Hematopoietic multipotent progenitor cell treated with erythropoietin and hydrocortisone succinate and interleukin-3 and kit ligand, for 8 days (in vitro differentiated cells): ENCODE measurements around the gene SYP.

Experiments used
- DNase-seq: peaks from one replicate; pipeline ENCODE4 v3.0.0-alpha.2; 2015

Gene SYP

GRCh38 chrX:49199906-49200771 lies at the start of gene SYP:
TSS of gene SYP (minus strand) at chrX:49200193. CDS start at chrX:49200186, 7 bp downstream.
- peak; percentile 86 for DNase-seq

- no peak for DNase-seq
Measured at GRCh38 chrX:49249616-49250015, 49.6 kb upstream of the SYP start.

- no peak for DNase-seq
Measured at GRCh38 chrX:49249071-49249470, 49.1 kb upstream of the SYP start.

GRCh38 chrX:49247916-49248811 lies 48.2 kb upstream of the SYP start:
- no peak for DNase-seq

- DNase-seq: no peak
Measured at GRCh38 chrX:49247346-49247745, 47.4 kb upstream of the SYP start.

- no peak for DNase-seq
Measured at GRCh38 chrX:49246541-49246940, 46.5 kb upstream of the SYP start.

GRCh38 chrX:49244207-49244606 lies 44.2 kb upstream of the SYP start:
- DNase-seq: no peak

- DNase-seq: no peak
Measured at GRCh38 chrX:49243166-49243565, 43.2 kb upstream of the SYP start.

GRCh38 chrX:49242545-49243066 lies 42.6 kb upstream of the SYP start:
- DNase-seq: no peak

GRCh38 chrX:49238735-49239134 lies 38.7 kb upstream of the SYP start:
- no peak for DNase-seq

GRCh38 chrX:49237060-49237459 lies 37.1 kb upstream of the SYP start:
- peak; percentile 1 for DNase-seq

- no peak for DNase-seq
Measured at GRCh38 chrX:49233887-49234555, 34.0 kb upstream of the SYP start.

- DNase-seq: no peak
Measured at GRCh38 chrX:49233176-49233575, 33.2 kb upstream of the SYP start, which contains the start of gene CACNA1F. TSS of gene CACNA1F (minus strand) at chrX:49233340. CDS start at chrX:49233309, 31 bp downstream.

- no peak for DNase-seq
Measured at GRCh38 chrX:49232525-49232924, 32.5 kb upstream of the SYP start.

- DNase-seq: no peak
Measured at GRCh38 chrX:49231333-49232000, 31.5 kb upstream of the SYP start.

GRCh38 chrX:49230500-49231232 lies 30.7 kb upstream of the SYP start:
- peak; percentile 71 for DNase-seq

- DNase-seq: no peak
Measured at GRCh38 chrX:49228185-49228584, 28.2 kb upstream of the SYP start.

- no peak for DNase-seq
Measured at GRCh38 chrX:49227726-49228125, 27.7 kb upstream of the SYP start.

- no peak for DNase-seq
Measured at GRCh38 chrX:49226946-49227345, 27.0 kb upstream of the SYP start.

GRCh38 chrX:49225858-49226257 lies 25.9 kb upstream of the SYP start:
- DNase-seq: no peak

GRCh38 chrX:49221868-49222267 lies 21.9 kb upstream of the SYP start:
- no peak for DNase-seq

- no peak for DNase-seq
Measured at GRCh38 chrX:49220100-49220499, 20.1 kb upstream of the SYP start.
